Measurements from ENCODE around the gene CDH15.

Gene CDH15

DNA sequence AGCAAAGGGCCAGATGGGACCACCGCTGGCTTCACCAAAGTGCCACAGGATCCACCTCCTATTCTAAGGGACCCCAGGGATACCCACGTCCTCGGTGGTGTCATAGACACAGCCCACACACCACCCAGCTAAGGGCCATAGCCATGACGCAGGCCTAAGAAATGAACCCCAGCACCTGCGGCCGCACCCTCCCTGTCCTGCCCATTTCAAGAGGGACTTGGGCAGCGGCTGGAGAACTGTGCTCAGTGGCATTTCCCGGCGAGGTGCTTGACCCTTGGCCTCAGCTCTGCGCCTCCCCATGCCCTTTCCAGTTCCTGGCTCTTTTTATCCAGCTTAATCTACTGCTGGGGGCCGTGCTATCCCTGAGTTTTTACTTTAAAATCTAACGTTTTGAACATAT is 73.2 kb downstream of the CDH15 start:
- Histone ChIP-seq H2AFZ (ENCODE audit: low read depth, low read length) (no peak overlapping the region), H3K36me3 (ENCODE audit: insufficient read depth, low read length) (no peaks in the 10 kb centered on the region), H4K20me1 (ENCODE audit: insufficient read depth, low read length) (no peaks in the 10 kb centered on the region), H3K9me3 (ENCODE audit: insufficient read depth, low read length, severe bottlenecking) (no peaks in the 10 kb centered on the region), H3K9ac (ENCODE audit: low read depth, low read length) (no peak overlapping the region), H3K27ac (ENCODE audit: low read length) (no peak overlapping the region), H3K4me3 (ENCODE audit: low read depth in 1 of 2, low read length in 2 of 2) (no peak overlapping the region), H3K27me3 (ENCODE audit: insufficient read depth, low read length, poor library complexity) (no peaks in the 10 kb centered on the region), H3K4me1 (ENCODE audit: insufficient read depth, low read length) (peaks cover 14% of the 10 kb centered on the region), H3K4me2 (ENCODE audit: insufficient read depth, low read length) (no peak overlapping the region), H3K79me2 (ENCODE audit: insufficient read depth, low read length) (peaks cover 8% of the 10 kb centered on the region)
- DNase-seq (no peak), ATAC-seq (ENCODE audit: insufficient read depth, low read depth) (no peak)
- no peak for TF ChIP-seq EZH2 (IDR thresholded peaks at IDR 0.05; ENCODE audit: borderline replicate concordance, low read depth, low read length, severe bottlenecking)
- TF ChIP-seq, protein P1, sequence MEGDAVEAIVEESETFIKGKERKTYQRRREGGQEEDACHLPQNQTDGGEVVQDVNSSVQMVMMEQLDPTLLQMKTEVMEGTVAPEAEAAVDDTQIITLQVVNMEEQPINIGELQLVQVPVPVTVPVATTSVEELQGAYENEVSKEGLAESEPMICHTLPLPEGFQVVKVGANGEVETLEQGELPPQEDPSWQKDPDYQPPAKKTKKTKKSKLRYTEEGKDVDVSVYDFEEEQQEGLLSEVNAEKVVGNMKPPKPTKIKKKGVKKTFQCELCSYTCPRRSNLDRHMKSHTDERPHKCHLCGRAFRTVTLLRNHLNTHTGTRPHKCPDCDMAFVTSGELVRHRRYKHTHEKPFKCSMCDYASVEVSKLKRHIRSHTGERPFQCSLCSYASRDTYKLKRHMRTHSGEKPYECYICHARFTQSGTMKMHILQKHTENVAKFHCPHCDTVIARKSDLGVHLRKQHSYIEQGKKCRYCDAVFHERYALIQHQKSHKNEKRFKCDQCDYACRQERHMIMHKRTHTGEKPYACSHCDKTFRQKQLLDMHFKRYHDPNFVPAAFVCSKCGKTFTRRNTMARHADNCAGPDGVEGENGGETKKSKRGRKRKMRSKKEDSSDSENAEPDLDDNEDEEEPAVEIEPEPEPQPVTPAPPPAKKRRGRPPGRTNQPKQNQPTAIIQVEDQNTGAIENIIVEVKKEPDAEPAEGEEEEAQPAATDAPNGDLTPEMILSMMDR (IDR thresholded peaks at IDR 0.05; ENCODE audit: borderline replicate concordance, extremely low read depth, low read length, poor library complexity, severe bottlenecking), result no peak
